GM12872 (cell line): ENCODE data around the gene RBP5.

ENCODE experiments used
- CTCF ChIP-seq: IDR thresholded peaks from 3 replicates; pipeline ENCODE4 v1.5.1; 2011; ENCODE audit warnings: low read depth, mild to moderate bottlenecking, low read length, moderate library complexity; ENCODE audit not compliant: insufficient read depth

The RBP5 gene

GRCh38 chr12:7090222-7090998, 38.3 kb downstream of the RBP5 start:
- TF ChIP-seq CTCF = no peak

GRCh38 chr12:7089196-7089871, 39.4 kb downstream of the RBP5 start:
- no peak for TF ChIP-seq CTCF

GRCh38 chr12:7083125-7083524, 45.6 kb downstream of the RBP5 start:
- TF ChIP-seq CTCF = no peak

GRCh38 chr12:7081037-7081436, 47.7 kb downstream of the RBP5 start:
- no peak for TF ChIP-seq CTCF

GRCh38 chr12:7079826-7080125, 48.9 kb downstream of the RBP5 start:
- TF ChIP-seq CTCF = no peak

GRCh38 chr12:7078163-7078562, 50.5 kb downstream of the RBP5 start:
- peak; percentile 14; the same call in 1 of the 3 replicates for TF ChIP-seq CTCF

GRCh38 chr12:7076493-7076892, 52.2 kb downstream of the RBP5 start:
- no peak for TF ChIP-seq CTCF
